ENCODE results near the gene THOP1.

GRCh38 chr19:2790557-2791271 lies 5.4 kb downstream of the THOP1 start:
- no peak for TF ChIP-seq CTCF (IDR thresholded peaks at IDR 0.05)
- no peak for TF ChIP-seq POLR2AphosphoS5 (IDR thresholded peaks at IDR 0.05)
- TF ChIP-seq POLR2A (IDR thresholded peaks at IDR 0.05): no peak
